Measurements from ENCODE around the gene PXK. TPM values are rescaled to one million over a fixed set of nuclear protein-coding genes. Genes with fewer than 3 reads are reported as not detected.

PXK gene
- total RNA-seq, 1 donor from 2014 or later, result 5.4 TPM

DNA sequence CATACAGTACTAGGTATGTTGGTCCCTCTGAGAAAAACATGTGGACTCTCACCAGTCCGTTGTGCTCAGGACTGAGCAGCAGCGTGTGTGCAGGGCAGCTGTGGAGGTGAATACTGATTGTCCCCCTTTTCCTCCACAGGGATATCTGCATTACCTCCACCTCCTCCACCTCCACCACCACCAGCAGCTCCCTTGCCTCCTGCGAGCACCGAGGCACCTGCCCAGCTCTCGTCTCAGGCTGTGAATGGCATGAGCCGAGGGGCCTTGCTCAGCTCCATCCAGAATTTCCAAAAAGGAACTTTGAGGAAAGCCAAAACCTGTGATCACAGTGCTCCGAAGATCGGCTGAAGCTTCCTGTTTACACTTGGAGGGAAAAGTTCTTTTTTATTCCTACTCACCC lies 91.9 kb downstream of the PXK start:
- Mint-ChIP-seq H3K27me3 (ENCODE audit: low read depth) (no peaks in the 10 kb centered on the region), H3K4me1 (no peaks in the 10 kb centered on the region), H3K27ac (ENCODE audit: unreplicated experiment) (no peak overlapping the region)

DNA sequence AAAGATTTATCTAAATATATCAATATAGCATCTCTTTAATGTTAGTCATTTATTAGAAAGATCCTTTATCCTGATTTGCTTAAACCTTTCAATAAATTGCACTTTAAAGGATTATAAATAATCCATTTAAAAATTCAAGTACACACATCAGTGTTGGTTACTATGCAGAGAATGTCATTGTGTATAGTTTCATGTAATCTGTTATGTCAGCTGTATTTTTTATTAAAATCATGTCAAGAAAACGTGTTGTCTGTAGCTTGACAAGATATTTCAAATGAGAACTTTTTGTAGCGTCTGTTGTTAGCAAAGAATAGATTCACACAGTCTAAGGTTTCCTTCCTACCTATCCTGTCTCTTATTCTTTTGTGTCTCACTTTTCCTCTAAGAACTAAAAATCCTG lies 93.1 kb downstream of the PXK start:
- Mint-ChIP-seq H3K27me3 (ENCODE audit: low read depth) (no peaks in the 10 kb centered on the region), H3K4me1 (no peaks in the 10 kb centered on the region), H3K36me3 (ENCODE audit: low read depth) (peaks cover 10% of the 10 kb centered on the region), H3K4me3 (no peak overlapping the region), H3K27ac (ENCODE audit: unreplicated experiment) (no peak overlapping the region), H3K9me3 (no peaks in the 10 kb centered on the region)
- no peak for DNase-seq (ENCODE audit: low read depth, low spot score)
- TF ChIP-seq, protein P1, sequence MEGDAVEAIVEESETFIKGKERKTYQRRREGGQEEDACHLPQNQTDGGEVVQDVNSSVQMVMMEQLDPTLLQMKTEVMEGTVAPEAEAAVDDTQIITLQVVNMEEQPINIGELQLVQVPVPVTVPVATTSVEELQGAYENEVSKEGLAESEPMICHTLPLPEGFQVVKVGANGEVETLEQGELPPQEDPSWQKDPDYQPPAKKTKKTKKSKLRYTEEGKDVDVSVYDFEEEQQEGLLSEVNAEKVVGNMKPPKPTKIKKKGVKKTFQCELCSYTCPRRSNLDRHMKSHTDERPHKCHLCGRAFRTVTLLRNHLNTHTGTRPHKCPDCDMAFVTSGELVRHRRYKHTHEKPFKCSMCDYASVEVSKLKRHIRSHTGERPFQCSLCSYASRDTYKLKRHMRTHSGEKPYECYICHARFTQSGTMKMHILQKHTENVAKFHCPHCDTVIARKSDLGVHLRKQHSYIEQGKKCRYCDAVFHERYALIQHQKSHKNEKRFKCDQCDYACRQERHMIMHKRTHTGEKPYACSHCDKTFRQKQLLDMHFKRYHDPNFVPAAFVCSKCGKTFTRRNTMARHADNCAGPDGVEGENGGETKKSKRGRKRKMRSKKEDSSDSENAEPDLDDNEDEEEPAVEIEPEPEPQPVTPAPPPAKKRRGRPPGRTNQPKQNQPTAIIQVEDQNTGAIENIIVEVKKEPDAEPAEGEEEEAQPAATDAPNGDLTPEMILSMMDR (conservative IDR thresholded peaks at IDR 0.05), result no peak

More for the DNA sequence above, 91.9 kb downstream of the PXK start:
- Mint-ChIP-seq H3K4me3 (no peak overlapping the region), H3K9me3 (no peaks in the 10 kb centered on the region), H3K36me3 (ENCODE audit: low read depth) (peaks cover 10% of the 10 kb centered on the region)
- DNase-seq (ENCODE audit: low read depth, low spot score), result no peak
- TF ChIP-seq, protein P1 (conservative IDR thresholded peaks at IDR 0.05), result no peak

DNA sequence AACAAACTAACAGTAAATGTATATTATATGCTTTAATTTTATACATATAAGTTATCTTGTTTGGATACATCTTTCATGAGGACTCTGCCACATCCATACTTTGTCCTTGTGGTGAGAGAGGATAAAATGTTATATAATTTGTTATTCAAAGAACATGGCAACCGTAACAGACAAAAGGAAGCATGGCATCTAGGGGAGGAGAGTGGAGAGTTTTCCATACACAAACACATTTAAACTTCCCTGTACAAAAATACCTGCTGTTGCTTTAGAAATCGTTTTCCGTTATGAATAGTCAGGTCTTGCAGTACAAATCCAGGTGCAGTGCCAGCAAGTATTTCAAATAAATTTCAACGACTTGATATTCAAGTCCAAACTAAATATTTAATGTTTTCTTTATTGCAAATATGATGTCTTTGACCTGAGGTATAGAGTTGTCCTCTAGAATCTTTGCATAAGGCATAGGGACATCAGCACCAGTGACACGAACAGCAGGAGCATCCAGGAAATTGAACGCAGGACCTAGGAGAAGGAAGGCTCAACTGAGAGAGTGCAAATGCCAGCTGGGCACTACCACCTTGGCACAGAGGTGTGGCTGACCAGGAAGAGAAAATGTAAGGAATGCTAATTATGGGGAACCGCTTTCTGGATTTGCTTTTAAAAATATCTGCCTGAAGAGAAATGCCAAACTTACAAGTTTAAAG lies 95.1 kb downstream of the PXK start:
- no peak overlapping the region for H3K27ac Mint-ChIP-seq (ENCODE audit: unreplicated experiment)
- no peak for DNase-seq (ENCODE audit: low read depth, low spot score)
- no peaks in the 10 kb centered on the region for H3K9me3 Mint-ChIP-seq
- H3K4me3 Mint-ChIP-seq, result peak overlapping the region; percentile 20
- H3K27me3 Mint-ChIP-seq (ENCODE audit: low read depth), result no peaks in the 10 kb centered on the region
- peaks cover 12% of the 10 kb centered on the region for H3K36me3 Mint-ChIP-seq (ENCODE audit: low read depth)
- peaks cover 8% of the 10 kb centered on the region for H3K4me1 Mint-ChIP-seq
- TF ChIP-seq, protein P1 (conservative IDR thresholded peaks at IDR 0.05), result no peak

DNA sequence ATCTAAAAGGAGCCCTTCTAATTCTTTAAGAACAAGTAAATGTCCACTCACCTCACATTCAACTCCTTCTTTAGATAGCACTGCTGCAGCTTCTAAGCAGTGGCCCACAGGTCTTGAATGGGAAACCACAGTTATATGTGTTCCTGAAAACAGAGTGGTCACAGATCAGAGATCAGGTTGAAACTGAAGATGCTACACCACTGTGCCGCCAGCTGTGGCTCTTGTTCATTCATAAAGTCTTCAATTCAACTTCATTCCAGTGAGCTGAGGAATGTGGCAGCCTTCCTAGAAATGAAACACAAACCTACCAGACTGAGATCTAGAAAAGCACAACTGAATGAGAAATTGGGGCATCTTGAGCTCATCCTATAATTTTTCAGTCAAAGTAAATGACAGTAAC lies 97.0 kb downstream of the PXK start:
- Mint-ChIP-seq H3K9me3 (no peaks in the 10 kb centered on the region), H3K27ac (ENCODE audit: unreplicated experiment) (no peak overlapping the region), H3K4me3 (no peak overlapping the region), H3K36me3 (ENCODE audit: low read depth) (peaks cover 8% of the 10 kb centered on the region), H3K4me1 (peaks cover 23% of the 10 kb centered on the region), H3K27me3 (ENCODE audit: low read depth) (no peaks in the 10 kb centered on the region)
- DNase-seq (ENCODE audit: low read depth, low spot score), result no peak
- TF ChIP-seq, protein P1 (conservative IDR thresholded peaks at IDR 0.05), result no peak

DNA sequence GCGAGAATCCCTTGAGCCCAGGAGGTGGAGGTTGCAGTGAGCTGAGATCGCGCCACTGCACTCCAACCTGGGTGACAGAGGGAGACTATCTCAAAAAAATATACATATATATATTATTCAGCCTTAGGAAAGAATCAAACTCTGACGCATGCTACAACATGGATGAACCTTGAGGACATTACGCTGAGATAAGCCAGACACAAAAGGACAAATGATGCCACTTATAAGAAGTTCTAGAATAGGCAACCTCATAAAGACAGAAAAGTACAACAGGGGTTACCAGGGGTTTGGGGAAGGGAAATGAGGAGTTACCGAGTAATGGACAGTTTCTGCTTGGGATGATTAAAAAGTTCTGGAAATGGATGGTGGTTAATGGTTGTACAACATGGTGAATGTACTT lies 100.2 kb downstream of the PXK start:
- no peak for DNase-seq (ENCODE audit: low read depth, low spot score)
- peaks cover 4% of the 10 kb centered on the region for H3K27me3 Mint-ChIP-seq (ENCODE audit: low read depth)
- H3K4me3 Mint-ChIP-seq, result peak overlapping the region; percentile 96
- TF ChIP-seq, protein P1 (conservative IDR thresholded peaks at IDR 0.05), result no peak
- H3K9me3 Mint-ChIP-seq, result no peaks in the 10 kb centered on the region
- H3K36me3 Mint-ChIP-seq (ENCODE audit: low read depth), result peaks cover 7% of the 10 kb centered on the region
- peaks cover 28% of the 10 kb centered on the region for H3K4me1 Mint-ChIP-seq
- H3K27ac Mint-ChIP-seq (ENCODE audit: unreplicated experiment), result peak overlapping the region; percentile 99
